Measurements from ENCODE around the gene KCNMB4.

Gene KCNMB4

GRCh38 chr12:70456953-70457352, 90.9 kb downstream of the KCNMB4 start:
- DNase-seq (ENCODE audit: extremely low read depth, insufficient read length): no peak
- Histone ChIP-seq H3K4me3 (replicated peaks; ENCODE audit: low read depth, low read length) (no peak overlapping the region), H3K36me3 (ENCODE audit: control insufficient read depth, insufficient read depth, low read length) (no peaks in the 10 kb centered on the region), H3K27me3 (replicated peaks; ENCODE audit: control insufficient read depth, insufficient read depth, low read length) (no peaks in the 10 kb centered on the region)
- TF ChIP-seq CTCF (IDR thresholded peaks at IDR 0.05; ENCODE audit: insufficient read depth, low read length, poor library complexity, severe bottlenecking): no peak

GRCh38 chr12:70459786-70460185, 93.7 kb downstream of the KCNMB4 start:
- DNase-seq (ENCODE audit: extremely low read depth, insufficient read length): peak; percentile 8
- Histone ChIP-seq H3K36me3 (ENCODE audit: control insufficient read depth, insufficient read depth, low read length) (no peaks in the 10 kb centered on the region), H3K4me3 (replicated peaks; ENCODE audit: low read depth, low read length) (no peak overlapping the region), H3K27me3 (replicated peaks; ENCODE audit: control insufficient read depth, insufficient read depth, low read length) (no peaks in the 10 kb centered on the region)
- TF ChIP-seq CTCF (IDR thresholded peaks at IDR 0.05; ENCODE audit: insufficient read depth, low read length, poor library complexity, severe bottlenecking): no peak

GRCh38 chr12:70463997-70464396, 97.9 kb downstream of the KCNMB4 start:
- Histone ChIP-seq H3K36me3 (ENCODE audit: control insufficient read depth, insufficient read depth, low read length) (no peaks in the 10 kb centered on the region), H3K4me3 (replicated peaks; ENCODE audit: low read depth, low read length) (no peak overlapping the region), H3K27me3 (replicated peaks; ENCODE audit: control insufficient read depth, insufficient read depth, low read length) (no peaks in the 10 kb centered on the region)
- no peak for TF ChIP-seq CTCF (IDR thresholded peaks at IDR 0.05; ENCODE audit: insufficient read depth, low read length, poor library complexity, severe bottlenecking)
- no peak for DNase-seq (ENCODE audit: extremely low read depth, insufficient read length)

GRCh38 chr12:70466753-70467152, 100.7 kb downstream of the KCNMB4 start:
- TF ChIP-seq CTCF (IDR thresholded peaks at IDR 0.05; ENCODE audit: insufficient read depth, low read length, poor library complexity, severe bottlenecking): no peak
- no peaks in the 10 kb centered on the region for H3K27me3 ChIP-seq (replicated peaks; ENCODE audit: control insufficient read depth, insufficient read depth, low read length)
- H3K4me3 ChIP-seq (replicated peaks; ENCODE audit: low read depth, low read length): no peak overlapping the region
- no peaks in the 10 kb centered on the region for H3K36me3 ChIP-seq (ENCODE audit: control insufficient read depth, insufficient read depth, low read length)
- DNase-seq (ENCODE audit: extremely low read depth, insufficient read length): no peak

- no peak for TF ChIP-seq CTCF (IDR thresholded peaks at IDR 0.05; ENCODE audit: insufficient read depth, low read length, poor library complexity, severe bottlenecking)
- Histone ChIP-seq H3K36me3 (ENCODE audit: control insufficient read depth, insufficient read depth, low read length) (no peaks in the 10 kb centered on the region), H3K27me3 (replicated peaks; ENCODE audit: control insufficient read depth, insufficient read depth, low read length) (no peaks in the 10 kb centered on the region), H3K4me3 (replicated peaks; ENCODE audit: low read depth, low read length) (no peak overlapping the region)
- no peak for DNase-seq (ENCODE audit: extremely low read depth, insufficient read length)
Measured at GRCh38 chr12:70467476-70467875, 101.4 kb downstream of the KCNMB4 start.
